ENCODE measurements around the gene DDIT4. TPM values are rescaled to one million over a fixed set of nuclear protein-coding genes. Genes with fewer than 3 reads are reported as not detected.
A peak's percentile ranks its signal among the peaks of the same experiment; 100 is the strongest.

Gene DDIT4
- polyA plus RNA-seq, 3 donors: 26.1 to 611 (median 45.8) TPM

- Histone ChIP-seq H4K20me1 (ENCODE audit: insufficient read depth, low read length) (no peaks in the 10 kb centered on the region), H2AFZ (ENCODE audit: insufficient read depth, low read depth, low read length, poor library complexity, severe bottlenecking) (no peak overlapping the region), H3K4me1 (ENCODE audit: control insufficient read depth in 1 of 2, insufficient read depth in 2 of 2, low read length in 2 of 2) (peaks cover 32 to 36% of the 10 kb centered on the region in 2 donors), H3K4me2 (replicated peaks; ENCODE audit: extremely low read depth, low read length, poor library complexity, severe bottlenecking) (peak overlapping the region; percentile 75), H3K79me2 (ENCODE audit: insufficient read depth, low read length) (no peaks in the 10 kb centered on the region), H3K9ac (ENCODE audit: insufficient read depth, low read length, poor library complexity, severe bottlenecking) (peak overlapping the region; percentile 96), H3K27me3 (ENCODE audit: control insufficient read depth in 2 of 2, insufficient read depth in 2 of 2, low read length in 2 of 2) (no peaks in the 10 kb centered on the region), H3K36me3 (replicated peaks in 1 of 2; ENCODE audit: control insufficient read depth in 1 of 2, insufficient read depth in 2 of 2, low read length in 2 of 2) (no peaks in the 10 kb centered on the region), H3K27ac (ENCODE audit: low read depth in 1 of 2, low read length in 2 of 2) (peak overlapping the region; percentile 100), H3K9me3 (replicated peaks in 1 of 2; ENCODE audit: control insufficient read depth in 1 of 2, insufficient read depth in 1 of 2, low read length in 2 of 2) (no peaks in the 10 kb centered on the region), H3K4me3 (replicated peaks in 1 of 3; ENCODE audit: low read depth in 2 of 3, low read length in 3 of 3) (peak overlapping the region; percentile 30 to 69 (median 62))
- peak overlapping the region; percentile 67 to 82 for H3K4me3 Mint-ChIP-seq
- WGBS (ENCODE audit: insufficient coverage): 0% methylated on average over 28 of the region's 30 CpGs
- peaks cover 0 to 9% (median 0%) of the 10 kb centered on the region in 7 donors for H3K9me3 Mint-ChIP-seq
- H3K27ac Mint-ChIP-seq: peak overlapping the region; percentile 97 to 100 (median 99)
- DNase-seq: peak; percentile 97 to 100 (median 98)
- intact Hi-C loops (cut with micrococcal nuclease): loop anchor here (1.0 to 10.0 kb wide), 7 partner anchors 23 to 63 kb away; no protein-coding TSS in a partner anchor
- H3K4me1 Mint-ChIP-seq: peaks cover 47% of the 10 kb centered on the region
- TF ChIP-seq CTCF (IDR thresholded peaks at IDR 0.05): no peak
- peaks cover 0 to 4% of the 10 kb centered on the region in 2 donors for H3K36me3 Mint-ChIP-seq
- peaks cover 0 to 3% (median 2%) of the 10 kb centered on the region in 3 donors for H3K27me3 Mint-ChIP-seq (ENCODE audit: low read depth in 3 of 3)
Measured at GRCh38 chr10:72297281-72297804, 23.6 kb downstream of the DDIT4 start.

GRCh38 chr10:72297805-72298591 is 24.3 kb downstream of the DDIT4 start:
- H3K4me1 Mint-ChIP-seq: peaks cover 41% of the 10 kb centered on the region
- peak; percentile 99 to 100 (median 99) for DNase-seq
- H3K9me3 ChIP-seq (replicated peaks in 1 of 2; ENCODE audit: control insufficient read depth in 1 of 2, insufficient read depth in 1 of 2, low read length in 2 of 2): no peaks in the 10 kb centered on the region
- H3K36me3 ChIP-seq (replicated peaks in 1 of 2; ENCODE audit: control insufficient read depth in 1 of 2, insufficient read depth in 2 of 2, low read length in 2 of 2): no peaks in the 10 kb centered on the region
- H3K4me1 ChIP-seq (ENCODE audit: control insufficient read depth in 1 of 2, insufficient read depth in 2 of 2, low read length in 2 of 2): peaks cover 31 to 34% of the 10 kb centered on the region in 2 donors
- H3K27me3 Mint-ChIP-seq (ENCODE audit: low read depth in 3 of 3): peaks cover 0 to 3% (median 0%) of the 10 kb centered on the region in 3 donors
- no peaks in the 10 kb centered on the region for H4K20me1 ChIP-seq (ENCODE audit: insufficient read depth, low read length)
- TF ChIP-seq CTCF (IDR thresholded peaks at IDR 0.05): no peak
- H3K27ac ChIP-seq (ENCODE audit: low read depth in 1 of 2, low read length in 2 of 2): peak overlapping the region; percentile 100
- no peaks in the 10 kb centered on the region for H3K27me3 ChIP-seq (ENCODE audit: control insufficient read depth in 2 of 2, insufficient read depth in 2 of 2, low read length in 2 of 2)
- H3K79me2 ChIP-seq (ENCODE audit: insufficient read depth, low read length): no peaks in the 10 kb centered on the region
- WGBS (ENCODE audit: insufficient coverage): 12% methylated on average over 55 of the region's 55 CpGs
- no peak overlapping the region for H2AFZ ChIP-seq (ENCODE audit: insufficient read depth, low read depth, low read length, poor library complexity, severe bottlenecking)
- H3K4me2 ChIP-seq (replicated peaks; ENCODE audit: extremely low read depth, low read length, poor library complexity, severe bottlenecking): peak overlapping the region; percentile 75
- intact Hi-C loops (cut with micrococcal nuclease): loop anchor here (1.0 to 10.0 kb wide), 7 partner anchors 22 to 63 kb away; no protein-coding TSS in a partner anchor
- H3K36me3 Mint-ChIP-seq: peaks cover 0 to 4% of the 10 kb centered on the region in 2 donors
- H3K27ac Mint-ChIP-seq: peak overlapping the region; percentile 97 to 100 (median 99)
- H3K9ac ChIP-seq (ENCODE audit: insufficient read depth, low read length, poor library complexity, severe bottlenecking): peak overlapping the region; percentile 96
- H3K9me3 Mint-ChIP-seq: peaks cover 0 to 9% (median 0%) of the 10 kb centered on the region in 7 donors
- peak overlapping the region; percentile 30 to 69 (median 62) for H3K4me3 ChIP-seq (replicated peaks in 1 of 3; ENCODE audit: low read depth in 2 of 3, low read length in 3 of 3)
- peak overlapping the region; percentile 67 to 82 for H3K4me3 Mint-ChIP-seq
